A549 (cell line): ENCODE data around the gene NTN1. TPM values are rescaled to one million over a fixed set of nuclear protein-coding genes. Genes with fewer than 3 reads are reported as not detected.

Source experiments
- ATAC-seq, 2 experiments: fragments of 200-7000 bp in 1 of 2; fragments of >200 bp in 1 of 2; cut with Nextera tagmentation in 1 of 2; cut with Tn5 transposase in 1 of 2; 3 replicates each; pipeline versions ENCODE4 v1.8.0 to v1.9.1; 2018 to 2020; ENCODE audit warnings: mild to moderate bottlenecking in 1 of 2, moderate library complexity in 1 of 2
- CTCF ChIA-PET: fragments of 300-600 bp; sonication (Branson Sonifier 250); formaldehyde crosslinking; extraction: SDS; loops from one replicate; lab custom pipeline; 2021; ENCODE audit warnings: antibody characterized with exemption, inconsistent platforms; lab: Yijun Ruan, JAX
- POLR2A ChIA-PET: fragments of 350-600 bp; formaldehyde crosslinking; extraction: SDS; loops from one replicate; lab custom pipeline; 2021; ENCODE audit warnings: antibody characterized with exemption, inconsistent platforms; lab: Yijun Ruan, JAX
- DNase-seq, 2 experiments: peaks; one replicate each; pipeline versions ENCODE4 v3.0.0 to v3.0.0-alpha.2; 2011 to 2016; ENCODE audit warnings: low read depth in 1 of 2, low spot score in 1 of 2
- FAIRE-seq: peaks from 2 replicates; lab custom pipeline; 2011; peaks lifted over from hg19 to GRCh38; lab: Jason Lieb, UNC
- H3K27ac ChIP-seq, 2 experiments: fragments of >200 bp; sonication (Bioruptor Twin); formaldehyde crosslinking; 3 replicates each; pipeline ENCODE4 v1.5.1; 2016 to 2017
- H3K4me1 ChIP-seq: fragments of >200 bp; sonication (Bioruptor Twin); formaldehyde crosslinking; 3 replicates; pipeline ENCODE4 v1.6.1; 2016
- H3K4me2 ChIP-seq: fragments of >200 bp; sonication (Bioruptor Twin); formaldehyde crosslinking; 3 replicates; pipeline ENCODE4 v1.6.1; 2016
- H3K4me3 ChIP-seq: fragments of >200 bp; sonication (Bioruptor Twin); formaldehyde crosslinking; 3 replicates; pipeline ENCODE4 v1.5.1; 2016
- H3K9me3 ChIP-seq: fragments of >200 bp; sonication (Bioruptor Twin); formaldehyde crosslinking; 3 replicates; pipeline ENCODE4 v1.6.1; 2016
- BHLHE40 ChIP-seq: IDR thresholded peaks from 2 replicates; pipeline ENCODE4 v1.6.1; 2012; ENCODE audit warnings: low read depth, low read length, inconsistent platforms
- CBX2 ChIP-seq: fragments of 200-600 bp; sonication (generic); IDR thresholded peaks from 2 replicates; pipeline ENCODE4 v1.6.1; 2016; ENCODE audit warnings: low read depth, mild to moderate bottlenecking, borderline replicate concordance
- CBX8 ChIP-seq: fragments of 200-600 bp; sonication (generic); IDR thresholded peaks from 2 replicates; pipeline ENCODE4 v1.6.1; 2016
- CHD2 ChIP-seq: fragments of 150-350 bp; IDR thresholded peaks from 2 replicates; pipeline ENCODE4 v1.6.1; 2014; ENCODE audit warnings: low read length; ENCODE audit not compliant: partially characterized antibody
- ELK1 ChIP-seq: fragments of 150-350 bp; IDR thresholded peaks from 2 replicates; pipeline ENCODE4 v1.6.1; 2014; ENCODE audit warnings: low read depth, mild to moderate bottlenecking, low read length
- ESRRA ChIP-seq: fragments of 150-350 bp; IDR thresholded peaks from 2 replicates; pipeline ENCODE4 v1.6.1; 2014; ENCODE audit warnings: mild to moderate bottlenecking, low read length, borderline replicate concordance
- FOSL2 ChIP-seq, 2 experiments: fragments of 450-650 bp in 1 of 2; fragments of >200 bp in 1 of 2; sonication (Bioruptor Twin) in 1 of 2; formaldehyde crosslinking; IDR thresholded peaks; 2 replicates each; pipeline versions ENCODE4 v1.5.0 to v1.6.1; 2016 to 2020; ENCODE audit warnings: mild to moderate bottlenecking in 1 of 2, moderate library complexity in 1 of 2
- FOXS1 ChIP-seq: fragments of 250-450 bp; sonication (Bioruptor Pico); IDR thresholded peaks from 2 replicates; pipeline ENCODE4 v1.5.0; 2020; ENCODE audit warnings: mild to moderate bottlenecking, moderate library complexity
- HEYL ChIP-seq: fragments of 250-450 bp; sonication (Bioruptor Pico); IDR thresholded peaks from 2 replicates; pipeline ENCODE4 v1.8.0; 2021; ENCODE audit warnings: mild to moderate bottlenecking, moderate library complexity
- HOXA7 ChIP-seq: fragments of 250-450 bp; sonication (Bioruptor Pico); IDR thresholded peaks from 2 replicates; pipeline ENCODE4 v1.5.0; 2020; ENCODE audit warnings: mild to moderate bottlenecking, moderate library complexity
- JUNB ChIP-seq: fragments of >200 bp; sonication (Bioruptor Twin); formaldehyde crosslinking; IDR thresholded peaks from 2 replicates; pipeline ENCODE4 v1.6.1; 2016
- MAX ChIP-seq: IDR thresholded peaks from 2 replicates; pipeline ENCODE4 v1.6.1; 2012
- NFE2L2 ChIP-seq: fragments of 150-350 bp; conservative IDR thresholded peaks from 2 replicates; pipeline ENCODE4 v1.6.1; 2014; ENCODE audit warnings: low read length
- POLR2A ChIP-seq: IDR thresholded peaks from 2 replicates; pipeline ENCODE4 v1.6.1; 2012; ENCODE audit warnings: mild to moderate bottlenecking, low read length
- RAD21 ChIP-seq, 2 experiments: fragments of >200 bp in 1 of 2; sonication (Bioruptor Twin) in 1 of 2; formaldehyde crosslinking in 1 of 2; IDR thresholded peaks in 1 of 2; conservative IDR thresholded peaks in 1 of 2; 2 replicates in 1 of 2; 3 replicates in 1 of 2; pipeline ENCODE4 v1.6.1; 2012 to 2018; ENCODE audit warnings: inconsistent platforms in 1 of 2
- RCOR1 ChIP-seq: fragments of 150-350 bp; IDR thresholded peaks from 2 replicates; pipeline ENCODE4 v1.6.1; 2014; ENCODE audit warnings: antibody characterized with exemption, low read length, low read depth
- REST ChIP-seq: fragments of 200-600 bp; sonication (generic); IDR thresholded peaks from 2 replicates; pipeline ENCODE4 v1.6.1; 2016; ENCODE audit warnings: antibody characterized with exemption, mild to moderate bottlenecking, moderate library complexity
- RNF2 ChIP-seq: fragments of 200-600 bp; sonication (generic); IDR thresholded peaks from 2 replicates; pipeline ENCODE4 v1.6.1; 2016; ENCODE audit warnings: low read depth, mild to moderate bottlenecking, antibody characterized with exemption, moderate library complexity, borderline replicate concordance
- TP53 ChIP-seq: fragments of 250-450 bp; sonication (Bioruptor Pico); IDR thresholded peaks from 2 replicates; pipeline ENCODE4 v1.5.0; 2021; ENCODE audit warnings: mild to moderate bottlenecking, moderate library complexity
- WGBS: methylation state at CpG from one replicate; pipeline ENCODE4 v1.1.6; 2017; ENCODE audit errors: missing lambda C conversion rate; 5-methylcytosine and 5-hydroxymethylcytosine counted together
- polyA plus RNA-seq, 4 experiments: library from polyadenylated mRNA; depleted of rRNA in 3 of 4; stranded (reverse); fragments of >200 nt; fragmentation: RNase III in 1 of 4; extraction: RNeasy Plus Mini Kit Qiagen cat#74134 plus additional on column Dnase treatment in 1 of 4; gene quantifications; 2 replicates in 3 of 4; 3 replicates in 1 of 4; pipeline ENCODE4 v1.2.3, GENCODE V29; 2011 to 2017

The NTN1 gene
- polyA plus RNA-seq, 2 of the 4 experiments (the other 2 are of a cell fraction): 0.12 to 0.13 TPM

- ChIA-PET CTCF (no interaction called here), POLR2A (no interaction called here)
- FAIRE-seq (no peak), ATAC-seq (no peak), DNase-seq (no peak)
- Histone ChIP-seq H3K4me1 (no peaks in the 10 kb centered on the region), H3K9me3 (no peaks in the 10 kb centered on the region), H3K4me2 (no peak overlapping the region), H3K27ac (no peak overlapping the region), H3K4me3 (no peak overlapping the region)
- 72% methylated on average over 4 of the region's 4 CpGs for WGBS
- TF ChIP-seq POLR2A: no peak
Measured at GRCh38 chr17:9185688-9186284, 164.5 kb downstream of the NTN1 start.

- no peak overlapping the region for H3K4me3 ChIP-seq
- no peaks in the 10 kb centered on the region for H3K9me3 ChIP-seq
- TF ChIP-seq ELK1 (no peak), JUNB (no peak), RAD21 (conservative IDR thresholded peaks at IDR 0.05 in 1 of 2, IDR thresholded peaks at IDR 0.05 in 1 of 2) (no peak), RCOR1 (no peak), MAX (no peak), HOXA7 (CRISPR knock-in tag) (no peak), POLR2A (no peak)
- ChIA-PET CTCF (interaction anchor here (0.6 kb wide), 3 partner anchors 96 to 428 kb away, joined by 3 to 4 read pairs (median 4); no protein-coding TSS in a partner anchor), POLR2A (interaction anchor here (0.7 kb wide), 1 partner anchor 344 kb away, joined by 10 read pairs; no protein-coding TSS in a partner anchor)
- H3K27ac ChIP-seq: no peak overlapping the region
- DNase-seq (no peak), ATAC-seq (no peak), FAIRE-seq (no peak)
- H3K4me2 ChIP-seq: no peak overlapping the region
- 36% methylated on average over 7 of the region's 7 CpGs for WGBS
- no peaks in the 10 kb centered on the region for H3K4me1 ChIP-seq
Measured at GRCh38 chr17:9187828-9188227, 166.5 kb downstream of the NTN1 start.

GRCh38 chr17:9188367-9188766, 167.1 kb downstream of the NTN1 start:
- DNase-seq: no peak
- ChIA-PET CTCF (interaction anchor here (0.6 to 1.8 kb wide), 2 partner anchors 162 to 333 kb away, joined by 4 read pairs; no protein-coding TSS in a partner anchor), POLR2A (interaction anchor here (0.7 kb wide), 1 partner anchor 345 kb away, joined by 10 read pairs; no protein-coding TSS in a partner anchor)
- Histone ChIP-seq H3K9me3 (no peaks in the 10 kb centered on the region), H3K4me3 (no peak overlapping the region), H3K27ac (no peak overlapping the region), H3K4me2 (no peak overlapping the region), H3K4me1 (no peaks in the 10 kb centered on the region)
- 70% methylated on average over 5 of the region's 5 CpGs for WGBS
- ATAC-seq: no peak
- FAIRE-seq: no peak
- TF ChIP-seq CBX2 (no peak), FOSL2 (IDR thresholded peaks at IDR 0.05) (no peak), FOSL2 (CRISPR knock-in tag; IDR thresholded peaks at IDR 0.05) (no peak), BHLHE40 (no peak)

- ChIA-PET POLR2A (no interaction called here), CTCF (interaction anchor here (1.8 kb wide), 1 partner anchor 332 kb away, joined by 4 read pairs; no protein-coding TSS in a partner anchor)
- Histone ChIP-seq H3K27ac (no peak overlapping the region), H3K4me3 (no peak overlapping the region), H3K4me2 (no peak overlapping the region), H3K4me1 (no peaks in the 10 kb centered on the region), H3K9me3 (no peaks in the 10 kb centered on the region)
- no peak for FAIRE-seq
- no peak for ATAC-seq
- TF ChIP-seq RNF2: no peak
- DNase-seq: no peak
- WGBS: 71% methylated on average over 3 of the region's 3 CpGs
Measured at GRCh38 chr17:9189870-9190269, 168.6 kb downstream of the NTN1 start.

GRCh38 chr17:9192010-9192409, 170.7 kb downstream of the NTN1 start:
- 38% methylated on average over 1 of the region's 1 CpG for WGBS
- POLR2A ChIA-PET: no interaction called here
- TF ChIP-seq CBX8 (no peak), HOXA7 (CRISPR knock-in tag) (no peak), NFE2L2 (no peak), REST (no peak), HEYL (no peak), FOXS1 (CRISPR knock-in tag) (no peak), ESRRA (no peak), CHD2 (no peak), BHLHE40 (no peak), ELK1 (no peak), TP53 (CRISPR knock-in tag) (no peak)

More at GRCh38 chr17:9192010-9192409, 170.7 kb downstream of the NTN1 start:
- no peak for FAIRE-seq
- no peak for ATAC-seq
- Histone ChIP-seq H3K4me1 (no peaks in the 10 kb centered on the region), H3K9me3 (no peaks in the 10 kb centered on the region), H3K27ac (no peak overlapping the region), H3K4me2 (no peak overlapping the region), H3K4me3 (no peak overlapping the region)
- no peak for DNase-seq
- CTCF ChIA-PET: interaction anchor here (0.8 to 1.4 kb wide), 4 partner anchors 13 to 330 kb away, joined by 3 to 4 read pairs (median 4); no protein-coding TSS in a partner anchor
